HCT116 (cell line): ENCODE measurements around the gene FOXK1.

Experiments
- CEBPB ChIP-seq: IDR thresholded peaks from 2 replicates; pipeline ENCODE4 v1.6.1; 2012; ENCODE audit warnings: low read depth
- CTCF ChIP-seq, 3 experiments: fragments of 200-600 bp in 1 of 3; sonication (generic) in 1 of 3; IDR thresholded peaks in 2 of 3; conservative IDR thresholded peaks in 1 of 3; 2 replicates each; pipeline ENCODE4 v1.5.1; 2012 to 2017; ENCODE audit warnings: low read depth in 2 of 3, low read length in 2 of 3, antibody characterized with exemption in 1 of 3, borderline replicate concordance in 1 of 3, control low read depth in 1 of 3, mild to moderate bottlenecking in 1 of 3, mixed read lengths in 1 of 3, mixed run types in 1 of 3, moderate library complexity in 1 of 3; ENCODE audit not compliant: insufficient read depth in 1 of 3
- EZH2 ChIP-seq: fragments of 200-600 bp; sonication (generic); IDR thresholded peaks from 2 replicates; pipeline ENCODE4 v1.6.1; 2017; ENCODE audit warnings: antibody characterized with exemption, mixed run types
- FOSL1 ChIP-seq: IDR thresholded peaks from 2 replicates; pipeline ENCODE4 v1.6.1; 2012; ENCODE audit warnings: low read depth
- POLR2A ChIP-seq: IDR thresholded peaks from 2 replicates; pipeline ENCODE4 v1.7.0; 2011; ENCODE audit warnings: borderline replicate concordance; ENCODE audit not compliant: insufficient read depth, insufficient read length; ENCODE audit errors: extremely low read depth
- POLR2AphosphoS5 ChIP-seq: IDR thresholded peaks from 2 replicates; pipeline ENCODE4 v1.6.1; 2011; ENCODE audit warnings: mild to moderate bottlenecking, low read depth, low read length, moderate library complexity
- SIN3A ChIP-seq: IDR thresholded peaks from 2 replicates; pipeline ENCODE4 v1.6.1; 2012; ENCODE audit warnings: low read depth
- SP1 ChIP-seq: IDR thresholded peaks from 2 replicates; pipeline ENCODE4 v1.6.1; 2012; ENCODE audit warnings: low read depth
- ZNF274 ChIP-seq: fragments of 200-500 bp; sonication (Bioruptor generic); IDR thresholded peaks from 2 replicates; pipeline ENCODE4 v1.6.1; 2014; ENCODE audit warnings: mild to moderate bottlenecking, low read depth, low read length, inconsistent platforms
- TF ChIP-seq, protein P1 (sequence below): IDR thresholded peaks from 2 replicates; pipeline ENCODE4 v1.6.1; 2012

DNA sequence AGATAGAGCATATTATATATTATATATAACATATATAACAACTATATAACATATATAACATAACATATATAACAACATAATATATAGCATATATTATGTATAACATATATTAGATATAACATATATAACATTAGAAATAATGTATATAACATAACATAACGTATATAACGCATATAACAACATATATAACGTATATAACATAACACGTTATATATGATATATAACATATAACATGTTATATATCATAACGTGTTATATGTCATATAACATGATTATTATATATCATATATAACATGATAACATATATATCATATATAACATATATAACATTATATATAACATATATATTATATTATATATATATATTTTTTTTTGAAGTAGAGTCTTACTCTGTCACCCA is 97.0 kb downstream of the FOXK1 start:
- TF ChIP-seq ZNF274 (no peak), POLR2AphosphoS5 (no peak), SP1 (no peak), CTCF (IDR thresholded peaks at IDR 0.05 in 2 of 3, conservative IDR thresholded peaks at IDR 0.05 in 1 of 3; ENCODE audit: borderline replicate concordance in 1 of 3, insufficient read depth in 1 of 3, low read depth in 2 of 3, low read length in 2 of 3) (no peak), SIN3A (no peak), FOSL1 (no peak), EZH2 (no peak), CEBPB (no peak), POLR2A (no peak)
- TF ChIP-seq, protein P1, sequence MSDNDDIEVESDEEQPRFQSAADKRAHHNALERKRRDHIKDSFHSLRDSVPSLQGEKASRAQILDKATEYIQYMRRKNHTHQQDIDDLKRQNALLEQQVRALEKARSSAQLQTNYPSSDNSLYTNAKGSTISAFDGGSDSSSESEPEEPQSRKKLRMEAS = no peak
